HL-60 (cell line): ENCODE results near the gene SZRD1.

Experiments used
- DNase-seq, 2 experiments: peaks; one replicate each; pipeline ENCODE4 v3.0.0-alpha.2; 2010 to 2020; ENCODE audit warnings: low read depth in 1 of 2, low spot score in 1 of 2
- H3K27ac ChIP-seq: fragments of 250-450 bp; sonication (Bioruptor Pico); replicated peaks from 2 replicates; pipeline ENCODE4 v1.5.1; 2020; ENCODE audit warnings: mild to moderate bottlenecking, moderate library complexity
- H3K27me3 ChIP-seq: fragments of 250-450 bp; sonication (Bioruptor Pico); 2 replicates; pipeline ENCODE4 v1.5.1; 2021; ENCODE audit warnings: mild to moderate bottlenecking, moderate library complexity; ENCODE audit not compliant: insufficient read depth, poor library complexity, severe bottlenecking
- H3K4me3 ChIP-seq: replicated peaks from 2 replicates; pipeline ENCODE4 v1.5.1; 2011; ENCODE audit warnings: mild to moderate bottlenecking, control low read depth, low read length; ENCODE audit not compliant: insufficient read depth
- GABPA ChIP-seq: IDR thresholded peaks from 2 replicates; pipeline ENCODE4 v1.6.1; 2012; ENCODE audit warnings: low read depth
- POLR2AphosphoS5 ChIP-seq: IDR thresholded peaks from 2 replicates; pipeline ENCODE4 v1.6.1; 2012; ENCODE audit warnings: low read depth
- REST ChIP-seq: IDR thresholded peaks from 2 replicates; pipeline ENCODE4 v1.6.1; 2012; ENCODE audit warnings: low read depth; ENCODE audit not compliant: insufficient replicate concordance
- SPI1 ChIP-seq: IDR thresholded peaks from 2 replicates; pipeline ENCODE4 v1.6.1; 2012; ENCODE audit warnings: low read depth, mild to moderate bottlenecking, borderline replicate concordance
- TF ChIP-seq, protein P1 (sequence below): IDR thresholded peaks from one replicate; pipeline ENCODE4 v1.5.1; 2011; ENCODE audit warnings: low read length, control low read depth, inconsistent platforms; ENCODE audit not compliant: insufficient read depth

The SZRD1 gene

GRCh38 chr1:16369821-16370220 is 2.8 kb downstream of the SZRD1 start:
- no peak overlapping the region for H3K27ac ChIP-seq
- no peaks in the 10 kb centered on the region for H3K27me3 ChIP-seq
- H3K4me3 ChIP-seq, result no peak overlapping the region
- DNase-seq, result no peak
- no peak for TF ChIP-seq REST
- TF ChIP-seq GABPA, result no peak
- TF ChIP-seq, protein P1, sequence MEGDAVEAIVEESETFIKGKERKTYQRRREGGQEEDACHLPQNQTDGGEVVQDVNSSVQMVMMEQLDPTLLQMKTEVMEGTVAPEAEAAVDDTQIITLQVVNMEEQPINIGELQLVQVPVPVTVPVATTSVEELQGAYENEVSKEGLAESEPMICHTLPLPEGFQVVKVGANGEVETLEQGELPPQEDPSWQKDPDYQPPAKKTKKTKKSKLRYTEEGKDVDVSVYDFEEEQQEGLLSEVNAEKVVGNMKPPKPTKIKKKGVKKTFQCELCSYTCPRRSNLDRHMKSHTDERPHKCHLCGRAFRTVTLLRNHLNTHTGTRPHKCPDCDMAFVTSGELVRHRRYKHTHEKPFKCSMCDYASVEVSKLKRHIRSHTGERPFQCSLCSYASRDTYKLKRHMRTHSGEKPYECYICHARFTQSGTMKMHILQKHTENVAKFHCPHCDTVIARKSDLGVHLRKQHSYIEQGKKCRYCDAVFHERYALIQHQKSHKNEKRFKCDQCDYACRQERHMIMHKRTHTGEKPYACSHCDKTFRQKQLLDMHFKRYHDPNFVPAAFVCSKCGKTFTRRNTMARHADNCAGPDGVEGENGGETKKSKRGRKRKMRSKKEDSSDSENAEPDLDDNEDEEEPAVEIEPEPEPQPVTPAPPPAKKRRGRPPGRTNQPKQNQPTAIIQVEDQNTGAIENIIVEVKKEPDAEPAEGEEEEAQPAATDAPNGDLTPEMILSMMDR, result no peak
- no peak for TF ChIP-seq POLR2AphosphoS5
- TF ChIP-seq SPI1, result no peak

GRCh38 chr1:16371725-16372124 is 4.7 kb downstream of the SZRD1 start:
- Histone ChIP-seq H3K27me3 (no peaks in the 10 kb centered on the region), H3K27ac (no peak overlapping the region), H3K4me3 (no peak overlapping the region)
- no peak for TF ChIP-seq GABPA
- TF ChIP-seq, protein P1, result no peak
- no peak for TF ChIP-seq POLR2AphosphoS5
- no peak for TF ChIP-seq REST
- no peak for TF ChIP-seq SPI1
- no peak for DNase-seq

DNA sequence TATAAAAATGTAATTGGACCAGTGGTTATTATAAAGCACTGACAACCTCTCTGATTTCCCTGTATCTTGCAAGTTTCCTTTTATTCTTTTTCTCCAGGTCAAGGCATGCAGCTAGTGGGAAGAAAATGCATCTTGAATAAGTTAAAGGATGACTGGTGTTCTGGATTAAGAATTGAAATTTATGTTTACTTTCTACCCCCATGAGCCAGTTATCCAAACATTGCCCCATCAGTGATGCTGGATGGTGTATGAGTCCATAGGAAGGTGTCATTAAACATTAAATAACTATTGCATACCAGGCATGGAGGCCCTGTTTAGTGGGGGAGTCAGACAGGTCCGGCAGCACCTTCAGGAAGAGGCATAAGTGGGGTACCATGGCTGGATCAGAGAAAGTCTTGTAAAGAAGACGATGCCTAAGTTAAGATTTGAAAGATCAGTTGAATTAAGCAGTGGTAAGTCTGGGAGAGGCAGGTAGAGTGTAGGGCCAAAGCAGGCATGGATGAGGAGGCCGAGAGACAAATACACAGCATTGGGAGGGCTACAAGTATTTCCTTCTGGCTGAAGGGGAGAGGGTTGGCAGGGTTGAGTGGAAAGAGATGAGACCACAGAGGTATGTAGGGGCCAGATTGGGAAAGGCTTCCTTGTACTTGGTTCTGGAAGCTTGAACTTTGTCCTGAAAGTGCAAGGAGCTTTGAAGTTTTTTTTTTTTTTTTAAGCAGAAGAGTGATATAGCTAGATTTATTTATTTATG is 5.7 kb downstream of the SZRD1 start:
- TF ChIP-seq SPI1, result no peak
- TF ChIP-seq GABPA, result no peak
- TF ChIP-seq POLR2AphosphoS5, result no peak
- TF ChIP-seq REST, result no peak
- TF ChIP-seq, protein P1, result no peak
- Histone ChIP-seq H3K4me3 (no peak overlapping the region), H3K27ac (no peak overlapping the region), H3K27me3 (no peaks in the 10 kb centered on the region)
- no peak for DNase-seq
